ENCODE data around the gene DAZAP1. TPM values are rescaled to one million over a fixed set of nuclear protein-coding genes. Genes with fewer than 3 reads are reported as not detected.

The DAZAP1 gene
- total RNA-seq, 1 experiment from 2014 or later: 246 TPM

DNA sequence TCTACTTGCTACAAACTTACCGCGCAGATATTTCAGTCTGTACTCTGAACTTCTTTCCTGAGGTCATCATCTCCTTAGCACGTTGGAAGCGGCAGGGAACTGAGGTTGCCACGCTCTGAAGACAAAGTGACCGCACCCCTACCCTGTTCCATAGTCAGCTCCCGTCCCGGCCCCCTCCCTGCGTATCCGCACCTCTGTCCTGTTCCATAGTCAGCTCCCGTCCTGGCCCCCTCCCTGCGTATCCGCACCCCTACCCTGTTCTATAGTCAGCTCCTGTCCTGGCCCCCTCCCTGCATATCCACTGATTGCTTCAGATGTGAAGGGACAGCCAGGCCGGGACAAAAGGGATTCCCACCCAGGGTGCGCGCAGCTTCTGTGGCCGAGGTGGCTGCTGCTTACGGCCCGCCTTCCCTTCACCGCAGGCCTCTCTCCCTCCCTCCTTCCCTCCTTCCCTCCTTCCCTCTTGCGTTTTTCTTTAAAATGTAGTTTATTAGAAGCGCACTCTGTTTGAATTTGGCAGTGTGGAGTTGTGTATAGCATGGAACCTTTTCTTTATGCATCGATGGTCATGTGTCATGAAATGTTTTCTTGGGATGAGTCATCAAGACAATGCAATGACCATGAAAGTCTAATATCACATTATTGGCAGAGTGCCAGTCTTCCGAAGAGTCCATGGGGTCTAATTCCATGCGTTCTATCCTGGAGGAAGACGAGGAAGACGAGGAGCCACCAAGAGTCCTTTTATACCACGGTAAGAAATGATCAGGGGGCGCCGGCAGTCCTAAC lies 45.6 kb upstream of the DAZAP1 start:
- H3K4me1 Mint-ChIP-seq (ENCODE audit: insufficient read depth, unreplicated experiment): peaks cover 9% of the 10 kb centered on the region
- H3K9me3 Mint-ChIP-seq (ENCODE audit: unreplicated experiment): no peaks in the 10 kb centered on the region
- peaks cover 75% of the 10 kb centered on the region for H3K36me3 Mint-ChIP-seq (ENCODE audit: insufficient read depth, unreplicated experiment)
- no TSS peak for BruUV-seq (replicated peaks)
- TF ChIP-seq, protein P1, sequence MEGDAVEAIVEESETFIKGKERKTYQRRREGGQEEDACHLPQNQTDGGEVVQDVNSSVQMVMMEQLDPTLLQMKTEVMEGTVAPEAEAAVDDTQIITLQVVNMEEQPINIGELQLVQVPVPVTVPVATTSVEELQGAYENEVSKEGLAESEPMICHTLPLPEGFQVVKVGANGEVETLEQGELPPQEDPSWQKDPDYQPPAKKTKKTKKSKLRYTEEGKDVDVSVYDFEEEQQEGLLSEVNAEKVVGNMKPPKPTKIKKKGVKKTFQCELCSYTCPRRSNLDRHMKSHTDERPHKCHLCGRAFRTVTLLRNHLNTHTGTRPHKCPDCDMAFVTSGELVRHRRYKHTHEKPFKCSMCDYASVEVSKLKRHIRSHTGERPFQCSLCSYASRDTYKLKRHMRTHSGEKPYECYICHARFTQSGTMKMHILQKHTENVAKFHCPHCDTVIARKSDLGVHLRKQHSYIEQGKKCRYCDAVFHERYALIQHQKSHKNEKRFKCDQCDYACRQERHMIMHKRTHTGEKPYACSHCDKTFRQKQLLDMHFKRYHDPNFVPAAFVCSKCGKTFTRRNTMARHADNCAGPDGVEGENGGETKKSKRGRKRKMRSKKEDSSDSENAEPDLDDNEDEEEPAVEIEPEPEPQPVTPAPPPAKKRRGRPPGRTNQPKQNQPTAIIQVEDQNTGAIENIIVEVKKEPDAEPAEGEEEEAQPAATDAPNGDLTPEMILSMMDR (IDR thresholded peaks at IDR 0.05; ENCODE audit: unreplicated experiment): no peak
- intact Hi-C loops (cut with micrococcal nuclease): loop anchor here (5.0 kb wide), 1 partner anchor 79 kb away; no protein-coding TSS in a partner anchor
- DNase-seq (ENCODE audit: unreplicated experiment): peak; percentile 57
- peak overlapping the region; percentile 23 for H3K27ac Mint-ChIP-seq (ENCODE audit: low read depth, unreplicated experiment)
- no peaks in the 10 kb centered on the region for H3K27me3 Mint-ChIP-seq (ENCODE audit: insufficient read depth, unreplicated experiment)
- ChIA-PET POLR2A (interaction anchor here (1.3 kb wide), 1 partner anchor 21 kb away, joined by 3 read pairs; no protein-coding TSS in a partner anchor), CTCF (interaction anchor here (0.7 kb wide), 1 partner anchor 10 kb away, joined by 3 read pairs; no protein-coding TSS in a partner anchor)
- H3K4me3 Mint-ChIP-seq (ENCODE audit: unreplicated experiment): peak overlapping the region; percentile 23

DNA sequence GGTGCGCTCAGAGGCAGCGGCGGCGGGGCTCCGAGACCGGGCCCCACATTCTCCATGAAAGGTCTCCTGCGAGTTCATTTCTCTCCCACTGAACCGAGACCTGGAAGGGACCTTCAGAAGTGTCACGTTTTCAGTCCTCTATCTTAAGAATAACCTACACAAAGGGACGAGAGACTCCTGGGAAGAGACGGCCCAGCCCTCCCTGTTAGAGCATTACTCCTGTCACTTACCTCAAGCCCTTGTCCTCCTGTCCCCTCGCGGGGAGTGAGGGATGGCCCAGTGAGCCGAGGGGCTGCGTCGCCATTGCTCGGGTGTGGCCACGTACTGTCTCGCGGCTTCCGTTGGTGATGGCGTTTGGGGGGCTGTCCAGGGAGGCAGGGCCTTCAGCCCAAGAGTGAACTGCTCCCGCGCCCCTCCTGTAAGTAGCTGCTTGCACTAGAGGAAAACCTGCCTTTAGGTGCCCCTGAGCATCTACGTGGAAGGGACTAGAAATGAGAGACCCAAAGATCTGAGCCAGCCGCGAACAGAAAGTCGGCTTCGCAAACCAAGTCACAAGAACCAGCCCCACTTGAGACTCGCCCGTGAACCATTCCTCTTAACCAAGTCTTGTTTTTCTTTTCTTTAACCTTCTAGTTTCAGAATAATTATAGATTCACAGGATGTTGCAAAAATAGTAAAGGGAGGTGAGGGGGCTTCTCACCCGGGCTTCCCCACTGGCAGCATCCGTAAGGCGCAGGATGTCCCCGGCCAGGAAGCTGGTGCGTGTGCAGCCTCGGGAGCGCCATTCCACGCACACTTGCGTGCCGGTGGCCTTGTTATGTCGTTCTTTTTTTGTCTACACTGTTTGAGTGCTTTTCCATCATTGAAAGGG lies 44.8 kb upstream of the DAZAP1 start:
- intact Hi-C loops (cut with micrococcal nuclease): loop anchor here (5.0 kb wide), 1 partner anchor 80 kb away; no protein-coding TSS in a partner anchor
- BruUV-seq (replicated peaks): no TSS peak
- peak overlapping the region; percentile 23 for H3K27ac Mint-ChIP-seq (ENCODE audit: low read depth, unreplicated experiment)
- peaks cover 67% of the 10 kb centered on the region for H3K36me3 Mint-ChIP-seq (ENCODE audit: insufficient read depth, unreplicated experiment)
- H3K9me3 Mint-ChIP-seq (ENCODE audit: unreplicated experiment): no peaks in the 10 kb centered on the region
- H3K4me1 Mint-ChIP-seq (ENCODE audit: insufficient read depth, unreplicated experiment): peaks cover 9% of the 10 kb centered on the region
- no peak for DNase-seq (ENCODE audit: unreplicated experiment)
- ChIA-PET CTCF (interaction anchor here (0.7 kb wide), 1 partner anchor 9 kb away, joined by 3 read pairs; no protein-coding TSS in a partner anchor), POLR2A (no interaction called here)
- TF ChIP-seq, protein P1 (IDR thresholded peaks at IDR 0.05; ENCODE audit: unreplicated experiment): no peak
- no peak overlapping the region for H3K4me3 Mint-ChIP-seq (ENCODE audit: unreplicated experiment)
- no peaks in the 10 kb centered on the region for H3K27me3 Mint-ChIP-seq (ENCODE audit: insufficient read depth, unreplicated experiment)

DNA sequence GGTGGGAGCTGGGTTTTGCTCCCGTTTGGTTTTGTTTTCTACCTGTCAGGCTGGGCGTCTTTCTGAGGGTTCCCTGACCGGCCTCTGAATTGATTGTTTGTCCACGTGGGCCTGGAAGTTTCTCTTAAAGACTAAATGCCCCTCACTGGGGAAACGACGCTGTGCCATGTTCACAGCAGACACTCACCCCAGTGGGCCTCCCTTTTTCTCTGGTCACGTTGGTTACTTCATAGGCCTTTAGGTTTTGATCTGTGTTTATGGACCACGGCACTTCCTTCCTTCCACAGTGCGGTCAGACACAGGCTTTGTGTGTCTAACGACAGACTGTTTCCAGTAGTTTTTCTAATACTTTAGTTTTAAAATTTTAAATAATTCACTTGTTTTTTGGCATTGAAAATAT lies 43.8 kb upstream of the DAZAP1 start:
- intact Hi-C loops (cut with micrococcal nuclease): loop anchor here (5.0 kb wide), 1 partner anchor 81 kb away; no protein-coding TSS in a partner anchor
- Mint-ChIP-seq H3K4me3 (ENCODE audit: unreplicated experiment) (no peak overlapping the region), H3K27ac (ENCODE audit: low read depth, unreplicated experiment) (no peak overlapping the region), H3K4me1 (ENCODE audit: insufficient read depth, unreplicated experiment) (peaks cover 9% of the 10 kb centered on the region), H3K9me3 (ENCODE audit: unreplicated experiment) (no peaks in the 10 kb centered on the region), H3K27me3 (ENCODE audit: insufficient read depth, unreplicated experiment) (no peaks in the 10 kb centered on the region), H3K36me3 (ENCODE audit: insufficient read depth, unreplicated experiment) (peaks cover 61% of the 10 kb centered on the region)
- TF ChIP-seq, protein P1 (IDR thresholded peaks at IDR 0.05; ENCODE audit: unreplicated experiment): no peak
- DNase-seq (ENCODE audit: unreplicated experiment): no peak
- no TSS peak for BruUV-seq (replicated peaks)
- POLR2A ChIA-PET: no interaction called here
- CTCF ChIA-PET: no interaction called here
